Right kidney (tissue), 1 donor: ENCODE data around the gene ANO4.
"Not testable (repeated sequence)": the region's sequence is repeated elsewhere in the genome, so short reads cannot be mapped to it uniquely, and the experiment has no call there.

Experiments used
- DNase-seq: peaks from one replicate; pipeline ENCODE4 v3.0.0-alpha.2; 2016

Gene ANO4

DNA sequence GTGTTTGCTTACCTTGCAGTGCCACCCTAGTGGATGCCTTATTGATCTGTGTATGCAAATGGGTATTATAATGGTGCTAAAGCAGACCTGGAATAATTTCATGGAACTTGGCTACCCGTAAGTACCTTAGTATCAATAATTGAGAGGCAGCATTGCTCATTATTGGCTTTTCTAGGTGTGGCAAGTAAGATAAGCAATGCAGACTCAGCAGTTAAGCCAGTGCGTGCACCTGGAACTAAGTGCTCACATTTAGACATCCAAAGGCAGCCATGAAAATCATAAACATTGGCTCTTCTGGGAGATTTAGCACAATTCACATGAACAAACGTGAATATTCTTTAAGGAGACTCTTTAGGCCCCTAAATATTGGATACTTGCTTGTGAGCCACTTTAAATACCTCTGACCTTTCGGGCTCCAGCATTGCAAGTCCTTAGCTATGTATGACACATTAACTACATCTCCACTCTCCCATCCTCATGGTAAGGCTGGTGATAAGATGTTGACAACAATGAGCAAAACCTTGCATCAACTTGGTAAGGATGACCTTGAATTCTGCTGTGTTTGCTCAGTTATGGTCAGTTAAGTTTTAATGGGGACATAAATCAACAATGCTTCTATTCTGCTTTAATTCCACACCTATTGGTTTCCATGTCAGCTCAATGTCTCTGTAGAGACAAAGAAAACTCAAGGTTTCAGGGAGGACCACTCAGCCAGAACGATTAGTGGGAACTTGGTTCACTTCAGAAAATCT lies 303.4 kb downstream of the ANO4 start:
- no peak for DNase-seq

DNA sequence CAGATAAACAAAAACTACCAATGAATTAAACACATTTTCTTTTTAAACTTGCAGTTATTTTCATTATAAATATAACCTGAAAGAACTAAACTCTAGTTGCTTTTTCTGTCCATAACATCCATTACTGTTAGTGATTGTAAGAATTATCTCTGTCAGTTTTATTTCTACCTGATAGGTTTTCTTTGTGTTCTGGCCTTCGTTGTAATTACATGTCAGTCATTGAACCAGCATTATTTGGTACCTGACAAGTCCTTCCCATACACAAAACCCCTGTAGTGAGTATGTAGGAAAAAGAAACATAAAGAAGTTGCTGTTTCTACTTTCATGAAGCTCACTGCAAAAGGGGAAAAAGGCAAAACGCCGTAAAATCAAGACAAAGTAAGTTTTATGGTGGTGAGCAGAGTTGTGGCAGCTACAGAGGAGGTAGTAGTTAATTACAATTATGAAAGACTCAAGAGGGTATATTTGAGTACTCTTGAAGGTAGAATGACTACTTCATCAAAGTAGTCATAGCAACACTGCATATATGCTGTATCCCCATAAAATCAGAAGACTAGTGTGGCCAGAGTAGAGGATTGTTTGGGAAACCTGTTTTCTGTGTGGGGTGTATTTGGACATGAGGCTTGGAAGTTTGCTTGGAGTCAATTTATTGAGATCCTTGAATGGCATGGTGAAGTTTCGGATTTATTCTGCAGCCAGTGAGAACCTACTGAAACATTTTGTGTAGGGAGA lies 312.6 kb downstream of the ANO4 start:
- DNase-seq: no peak

DNA sequence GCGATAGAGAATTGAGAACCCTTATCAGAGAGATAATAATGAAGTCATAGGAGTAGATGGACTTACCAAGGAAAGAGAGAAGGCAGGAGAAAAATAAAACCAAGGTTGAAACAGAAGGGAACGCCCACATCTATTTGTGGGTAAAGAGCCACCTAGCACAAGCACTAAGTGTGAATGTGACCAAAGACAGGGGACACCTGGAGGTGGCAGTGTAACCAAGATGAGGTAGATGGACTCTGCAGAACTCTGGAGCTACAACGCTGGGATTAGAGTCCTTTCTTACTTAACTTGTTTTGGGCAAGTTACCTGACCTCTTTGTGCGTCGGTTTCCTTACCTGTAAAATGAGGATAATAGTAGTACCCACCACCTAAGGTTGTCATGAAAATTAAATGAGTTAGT lies 313.6 kb downstream of the ANO4 start:
- DNase-seq: no peak

DNA sequence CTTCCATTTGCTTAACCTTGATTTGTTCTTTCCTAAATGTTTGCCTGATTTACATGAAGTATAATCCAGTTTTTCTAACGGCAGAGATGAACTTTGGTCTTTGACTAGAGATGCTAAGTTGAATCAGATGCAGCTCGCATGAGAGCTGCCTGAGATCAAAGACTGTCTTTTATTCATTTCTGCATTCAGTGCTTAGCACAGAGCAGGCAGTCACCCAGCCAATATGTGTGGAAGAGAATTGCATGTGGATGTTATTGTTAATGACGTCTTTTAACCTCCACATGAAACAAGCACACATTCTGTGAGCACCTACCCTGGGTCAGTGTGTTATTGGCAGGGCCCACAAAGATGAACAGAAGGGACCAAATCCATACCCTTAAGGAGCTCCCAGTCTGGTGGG lies 316.3 kb downstream of the ANO4 start:
- no peak for DNase-seq

DNA sequence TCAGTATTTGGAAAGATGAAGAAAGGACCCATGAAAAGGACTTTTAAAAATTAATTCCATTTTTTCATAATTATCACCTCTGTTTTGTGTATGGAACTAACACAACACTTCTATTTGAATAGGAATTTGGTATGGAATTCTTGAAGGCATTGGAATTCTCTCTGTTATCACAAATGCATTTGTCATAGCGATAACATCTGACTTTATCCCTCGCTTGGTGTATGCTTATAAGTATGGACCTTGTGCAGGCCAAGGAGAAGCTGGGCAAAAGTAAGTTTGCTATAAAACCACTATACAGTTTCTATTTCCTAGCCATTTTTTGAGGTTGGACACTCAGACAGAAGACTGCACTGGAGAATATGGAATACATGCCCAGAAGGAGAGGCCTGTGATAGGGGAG lies 316.9 kb downstream of the ANO4 start:
- DNase-seq: no peak

DNA sequence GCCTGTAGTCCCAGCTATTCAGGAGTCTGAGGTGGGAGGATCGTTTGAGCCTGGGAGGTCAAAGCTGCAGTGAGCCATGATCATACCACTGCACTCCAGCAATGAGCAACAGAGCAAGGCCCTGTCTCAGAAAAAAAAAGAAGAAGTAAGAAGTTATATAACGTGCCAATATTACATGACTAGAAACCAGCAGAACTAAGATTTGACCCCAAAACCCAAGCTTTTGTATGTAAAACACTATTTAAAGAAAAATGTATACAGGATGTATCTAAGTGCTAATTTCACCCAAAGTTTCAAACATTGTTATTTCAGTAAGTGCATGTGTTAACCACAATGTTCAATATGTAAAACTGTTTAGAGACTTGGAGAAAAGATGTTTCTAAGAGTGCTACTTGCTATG lies 320.8 kb downstream of the ANO4 start:
- DNase-seq: no peak

DNA sequence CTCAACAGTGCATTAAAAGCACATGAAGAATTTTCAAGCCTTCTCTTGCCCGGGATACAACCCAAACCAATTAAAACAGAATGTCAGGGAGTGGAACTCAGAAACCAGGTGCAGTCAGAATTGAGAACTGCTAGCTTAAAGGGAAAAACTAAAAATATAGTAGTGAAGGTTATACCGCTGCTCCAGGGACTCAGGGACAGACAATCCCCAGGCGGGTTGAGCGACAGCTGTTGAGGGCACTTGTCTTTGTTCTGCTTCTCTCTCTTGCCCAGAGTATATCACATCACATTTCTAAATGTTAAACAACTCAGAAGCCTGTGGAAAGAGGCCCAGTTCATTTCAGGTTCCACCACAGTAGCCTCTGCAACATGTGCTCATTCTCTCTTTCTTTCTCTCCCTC lies 322.3 kb downstream of the ANO4 start:
- no peak for DNase-seq

DNA sequence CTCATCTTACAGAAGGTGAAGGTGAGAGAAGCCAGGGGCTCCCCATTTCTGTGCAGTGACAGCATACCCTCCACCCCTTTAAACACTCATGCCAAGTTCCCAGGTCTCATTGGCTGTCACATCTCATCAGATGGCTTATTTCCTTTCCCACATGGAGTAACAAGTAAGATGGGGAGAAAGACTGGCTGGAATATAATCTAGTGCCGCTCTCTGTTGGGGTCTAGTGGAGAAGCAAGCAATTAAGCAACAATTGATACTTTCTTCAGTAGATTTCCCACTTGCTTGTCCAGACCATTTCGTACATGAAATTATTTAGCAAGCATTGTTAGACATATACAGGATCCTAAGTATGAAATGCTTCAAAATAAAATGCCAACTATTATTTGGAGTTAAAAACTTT lies 323.3 kb downstream of the ANO4 start:
- DNase-seq: no peak

DNA sequence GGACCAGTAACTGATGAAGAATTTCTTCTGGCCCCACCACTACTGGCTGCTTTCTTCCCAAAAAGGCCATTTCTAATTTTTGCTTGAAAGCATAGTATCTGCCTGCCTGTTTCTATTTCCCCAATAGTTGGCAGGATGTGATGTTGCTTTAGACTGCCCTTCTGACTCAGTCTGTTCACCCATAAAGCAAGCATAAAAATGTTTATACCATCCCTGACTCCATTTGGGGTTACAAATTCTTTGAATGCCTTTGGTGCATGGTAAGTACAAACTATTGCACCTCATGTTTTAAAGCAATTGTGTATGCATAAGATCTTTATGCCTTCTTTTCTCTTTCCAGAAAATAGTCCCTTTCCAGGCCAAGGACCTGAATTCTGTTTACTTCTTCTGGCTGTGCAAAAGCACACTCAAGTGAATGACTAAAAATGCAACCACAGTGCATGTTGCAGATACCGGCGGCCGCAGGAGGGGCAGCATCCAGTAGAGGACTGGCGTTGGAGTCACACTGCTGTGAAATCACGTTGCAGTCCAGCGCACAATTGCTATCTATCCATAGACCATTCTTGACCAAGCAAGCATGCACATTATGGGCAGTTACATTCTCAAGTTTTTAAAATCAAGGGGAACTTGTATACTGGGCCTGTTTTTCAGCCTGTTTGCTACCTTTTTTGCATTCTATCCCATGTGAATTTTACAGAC lies 333.1 kb downstream of the ANO4 start:
- no peak for DNase-seq

DNA sequence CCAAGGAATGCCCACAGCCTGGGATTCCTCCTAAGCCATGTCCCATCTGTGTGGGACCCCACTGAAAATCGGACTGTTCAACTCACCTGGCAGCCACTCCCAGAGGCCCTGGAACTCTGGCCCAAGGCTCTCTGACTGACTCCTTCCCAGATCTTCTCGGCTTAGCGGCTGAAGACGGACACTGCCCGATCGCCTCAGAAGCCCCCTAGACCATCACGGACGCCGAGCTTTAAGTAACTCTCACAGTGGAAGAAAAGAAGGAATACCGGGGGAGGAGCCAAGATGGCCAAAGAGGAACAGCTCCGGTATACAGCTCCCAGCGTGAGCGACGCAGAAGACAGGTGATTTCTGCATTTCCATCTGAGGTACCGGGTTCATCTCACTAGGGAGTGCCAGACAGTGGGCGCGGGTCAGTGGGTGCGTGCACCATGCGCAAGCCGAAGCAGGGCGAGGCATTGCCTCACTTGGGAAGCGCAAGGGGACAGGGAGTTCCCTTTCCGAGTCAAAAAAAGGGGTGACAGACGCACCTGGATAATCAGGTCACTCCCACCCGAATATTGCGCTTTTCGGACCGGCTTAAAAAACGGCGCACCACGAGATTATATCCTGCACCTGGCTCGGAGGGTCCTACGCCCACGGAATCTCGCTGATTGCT lies 351.3 kb downstream of the ANO4 start:
- DNase-seq: not testable (repeated sequence)

DNA sequence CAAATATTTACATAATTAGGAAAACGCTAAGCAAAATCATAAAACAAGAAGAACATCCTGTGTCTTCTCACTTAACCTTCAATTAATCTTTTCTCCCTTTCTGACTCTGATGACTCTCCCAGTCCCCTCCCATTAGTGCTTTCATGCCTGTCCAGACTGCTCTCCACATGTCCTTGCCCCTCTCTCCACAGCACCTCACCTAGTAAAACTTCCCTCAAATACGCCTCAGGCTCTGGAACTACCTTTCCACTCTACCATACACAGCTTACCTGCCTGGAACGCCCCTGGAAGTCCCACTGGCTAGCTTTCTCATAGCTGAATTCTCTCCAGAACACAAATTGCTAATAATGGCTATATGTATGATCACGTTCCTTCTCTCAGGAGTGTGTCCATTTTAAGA lies 370.7 kb downstream of the ANO4 start:
- no peak for DNase-seq

DNA sequence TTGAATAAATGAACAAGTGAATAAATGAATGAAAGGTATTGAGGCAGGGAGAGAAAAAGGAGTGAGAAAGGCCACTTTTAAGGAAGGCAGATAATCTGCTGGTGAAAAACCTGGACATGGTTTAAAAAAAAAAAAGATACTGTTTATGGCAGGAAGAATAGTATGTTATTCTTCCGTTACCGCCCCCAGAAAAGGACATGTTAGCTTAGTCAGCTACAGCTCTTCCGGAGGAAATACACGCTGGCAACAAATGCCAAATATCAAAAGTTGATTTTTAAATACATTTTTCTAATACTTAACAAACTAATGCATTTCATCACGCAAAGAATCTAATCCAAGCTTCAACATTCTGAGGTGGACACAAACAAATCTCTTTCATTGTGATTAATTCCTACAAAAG lies 372.3 kb downstream of the ANO4 start:
- no peak for DNase-seq

DNA sequence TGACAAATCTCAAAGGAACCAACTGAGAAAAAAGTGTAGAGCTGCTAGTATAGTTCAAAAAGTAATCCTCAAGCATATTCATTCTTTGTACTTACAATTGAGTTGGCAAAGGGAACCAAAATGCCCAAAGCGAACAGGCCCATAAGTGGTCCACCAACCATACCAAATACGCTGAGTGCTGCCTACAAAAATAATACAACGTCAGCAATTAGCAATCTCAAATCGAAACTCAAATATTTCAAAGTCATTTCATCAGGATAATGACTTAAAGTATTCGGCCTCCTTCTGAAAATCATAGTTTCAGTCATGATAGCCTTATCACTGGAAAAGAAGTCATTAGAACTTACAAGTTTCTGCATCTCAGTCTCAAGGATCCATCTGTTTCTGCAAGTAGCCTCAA lies 373.4 kb downstream of the ANO4 start:
- no peak for DNase-seq

DNA sequence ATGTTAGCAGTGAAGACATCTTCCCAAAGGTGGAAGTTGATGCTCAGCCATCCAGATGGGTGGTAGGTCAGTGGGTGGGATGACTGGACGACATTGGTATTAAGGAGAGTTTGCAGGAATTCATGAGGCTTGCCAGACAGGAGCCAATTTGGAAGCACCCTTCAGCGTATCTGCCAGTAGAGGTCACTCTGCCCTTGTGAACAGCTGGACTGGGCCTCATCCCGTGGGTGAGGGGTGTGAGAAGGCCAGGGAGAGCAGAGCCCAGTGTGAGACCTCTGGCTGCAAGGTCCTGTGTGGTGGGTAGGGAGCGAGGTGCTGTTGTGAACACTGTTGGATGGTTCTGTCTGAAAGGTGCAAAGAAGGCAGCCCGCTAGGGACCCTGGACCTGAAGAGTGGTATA lies 377.7 kb downstream of the ANO4 start:
- no peak for DNase-seq

DNA sequence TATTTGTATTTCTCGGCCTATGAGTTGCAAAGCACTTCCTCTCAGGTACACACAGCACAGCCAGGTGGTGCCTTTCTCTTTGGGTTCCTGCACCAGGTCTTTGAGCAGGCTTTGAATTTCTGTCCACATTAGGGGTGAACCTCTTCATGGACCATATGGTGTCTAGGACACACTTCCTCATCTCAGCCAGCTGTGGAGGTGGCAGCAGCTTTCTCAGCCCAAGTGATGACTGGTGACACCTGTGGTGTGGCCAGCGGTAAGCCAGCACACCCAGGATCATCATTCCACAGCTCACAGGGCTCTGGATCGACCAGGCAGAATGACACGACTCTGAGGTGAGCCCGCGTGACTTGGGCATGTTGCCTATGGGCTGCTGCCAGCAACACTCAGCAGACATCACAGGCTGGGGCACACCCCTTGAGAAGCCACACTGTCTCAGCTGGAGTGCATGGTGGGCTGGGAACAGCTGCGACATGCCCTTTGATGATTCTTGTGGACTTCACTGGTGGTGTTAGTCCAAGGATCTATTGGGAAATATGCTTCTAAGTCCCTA lies 378.7 kb downstream of the ANO4 start:
- no peak for DNase-seq

DNA sequence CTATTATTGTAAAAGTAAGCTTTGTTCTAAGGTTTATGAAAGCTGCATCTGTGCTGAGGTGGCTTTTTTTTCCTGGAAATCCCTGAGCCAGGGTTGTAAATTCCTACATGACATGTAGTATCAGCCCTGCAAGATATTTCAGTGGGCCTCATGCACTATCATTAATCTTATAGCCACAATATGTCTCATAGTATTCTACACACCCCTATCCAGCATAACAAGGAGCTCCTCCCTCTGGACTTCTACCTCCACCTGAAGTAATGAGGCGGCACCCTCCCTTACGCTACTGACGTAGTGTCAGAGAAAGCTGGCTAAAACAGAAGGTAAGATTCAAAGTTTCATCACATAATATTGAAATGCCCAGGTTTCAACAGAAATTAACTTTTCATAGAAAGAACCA lies 380.0 kb downstream of the ANO4 start:
- DNase-seq: no peak
